Peyer's patch (tissue), 4 donors: ENCODE data around the gene STXBP5L.

ENCODE experiments used
- POLR2A ChIP-seq, 2 donors: fragments of 450-650 bp; IDR thresholded peaks; one replicate each; pipeline ENCODE4 v1.5.1; 2017; ENCODE audit warnings: antibody characterized with exemption in 2 of 2, mild to moderate bottlenecking in 2 of 2, moderate library complexity in 2 of 2
- TF ChIP-seq, protein P1 (sequence below), 6 experiments: fragments of 450-650 bp in 4 of 6; fragments of 200-600 bp in 2 of 6; sonication (generic) in 1 of 6; IDR thresholded peaks; one replicate each; pipeline ENCODE4 v1.5.1; 2017 to 2019; ENCODE audit warnings: antibody characterized with exemption in 6 of 6, mild to moderate bottlenecking in 3 of 6, moderate library complexity in 1 of 6

- TF ChIP-seq, protein P1, sequence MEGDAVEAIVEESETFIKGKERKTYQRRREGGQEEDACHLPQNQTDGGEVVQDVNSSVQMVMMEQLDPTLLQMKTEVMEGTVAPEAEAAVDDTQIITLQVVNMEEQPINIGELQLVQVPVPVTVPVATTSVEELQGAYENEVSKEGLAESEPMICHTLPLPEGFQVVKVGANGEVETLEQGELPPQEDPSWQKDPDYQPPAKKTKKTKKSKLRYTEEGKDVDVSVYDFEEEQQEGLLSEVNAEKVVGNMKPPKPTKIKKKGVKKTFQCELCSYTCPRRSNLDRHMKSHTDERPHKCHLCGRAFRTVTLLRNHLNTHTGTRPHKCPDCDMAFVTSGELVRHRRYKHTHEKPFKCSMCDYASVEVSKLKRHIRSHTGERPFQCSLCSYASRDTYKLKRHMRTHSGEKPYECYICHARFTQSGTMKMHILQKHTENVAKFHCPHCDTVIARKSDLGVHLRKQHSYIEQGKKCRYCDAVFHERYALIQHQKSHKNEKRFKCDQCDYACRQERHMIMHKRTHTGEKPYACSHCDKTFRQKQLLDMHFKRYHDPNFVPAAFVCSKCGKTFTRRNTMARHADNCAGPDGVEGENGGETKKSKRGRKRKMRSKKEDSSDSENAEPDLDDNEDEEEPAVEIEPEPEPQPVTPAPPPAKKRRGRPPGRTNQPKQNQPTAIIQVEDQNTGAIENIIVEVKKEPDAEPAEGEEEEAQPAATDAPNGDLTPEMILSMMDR (IDR thresholded peaks at IDR 0.05): no peak
- no peak for TF ChIP-seq POLR2A (IDR thresholded peaks at IDR 0.05)
Measured at GRCh38 chr3:121111914-121112612, 204.1 kb downstream of the STXBP5L start.
